Measurements from ENCODE around the gene MPP1. TPM values are rescaled to one million over a fixed set of nuclear protein-coding genes. Genes with fewer than 3 reads are reported as not detected.

Gene MPP1
- total and polyA plus RNA-seq, 7 donors = 13.9 to 22.1 (median 16.6) TPM

GRCh38 chrX:154799556-154800348, 5.5 kb downstream of the MPP1 start:
- DNase-seq (no peak), ATAC-seq (no peak)
- H3K4me3 ChIP-seq = no peak overlapping the region
- TF ChIP-seq, protein P1, sequence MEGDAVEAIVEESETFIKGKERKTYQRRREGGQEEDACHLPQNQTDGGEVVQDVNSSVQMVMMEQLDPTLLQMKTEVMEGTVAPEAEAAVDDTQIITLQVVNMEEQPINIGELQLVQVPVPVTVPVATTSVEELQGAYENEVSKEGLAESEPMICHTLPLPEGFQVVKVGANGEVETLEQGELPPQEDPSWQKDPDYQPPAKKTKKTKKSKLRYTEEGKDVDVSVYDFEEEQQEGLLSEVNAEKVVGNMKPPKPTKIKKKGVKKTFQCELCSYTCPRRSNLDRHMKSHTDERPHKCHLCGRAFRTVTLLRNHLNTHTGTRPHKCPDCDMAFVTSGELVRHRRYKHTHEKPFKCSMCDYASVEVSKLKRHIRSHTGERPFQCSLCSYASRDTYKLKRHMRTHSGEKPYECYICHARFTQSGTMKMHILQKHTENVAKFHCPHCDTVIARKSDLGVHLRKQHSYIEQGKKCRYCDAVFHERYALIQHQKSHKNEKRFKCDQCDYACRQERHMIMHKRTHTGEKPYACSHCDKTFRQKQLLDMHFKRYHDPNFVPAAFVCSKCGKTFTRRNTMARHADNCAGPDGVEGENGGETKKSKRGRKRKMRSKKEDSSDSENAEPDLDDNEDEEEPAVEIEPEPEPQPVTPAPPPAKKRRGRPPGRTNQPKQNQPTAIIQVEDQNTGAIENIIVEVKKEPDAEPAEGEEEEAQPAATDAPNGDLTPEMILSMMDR (IDR thresholded peaks at IDR 0.05) = no peak
- H3K4me1 ChIP-seq = peaks cover 11% of the 10 kb centered on the region
- H3K36me3 ChIP-seq (ENCODE audit: insufficient read depth in 1 of 2, low read depth in 1 of 2) = no peaks in the 10 kb centered on the region
- intact Hi-C loops (cut with DNase I) = loop anchor here in 1 of 2 donors (5.0 kb wide), 1 partner anchor 32 kb away; no protein-coding TSS in a partner anchor
- 40 to 55% (median 46%) methylated on average over 9 of the region's 9 CpGs for WGBS, 3 donors
- H3K9me3 ChIP-seq = no peaks in the 10 kb centered on the region
- no peaks in the 10 kb centered on the region for H3K27me3 ChIP-seq (ENCODE audit: insufficient read depth in 3 of 3, low read length in 2 of 3)
- H3K27ac ChIP-seq = no peak overlapping the region

GRCh38 chrX:154797006-154797405, 8.3 kb downstream of the MPP1 start:
- Histone ChIP-seq H3K27ac (no peak overlapping the region), H3K4me1 (peaks cover 5% of the 10 kb centered on the region), H3K4me3 (no peak overlapping the region), H3K36me3 (ENCODE audit: insufficient read depth in 1 of 2, low read depth in 1 of 2) (no peaks in the 10 kb centered on the region), H3K27me3 (ENCODE audit: insufficient read depth in 3 of 3, low read length in 2 of 3) (no peaks in the 10 kb centered on the region), H3K9me3 (no peaks in the 10 kb centered on the region)
- TF ChIP-seq, protein P1 (IDR thresholded peaks at IDR 0.05) = no peak
- intact Hi-C loops (cut with DNase I) = no loop called here
- 65 to 74% (median 72%) methylated on average over 6 of the region's 6 CpGs for WGBS, 3 donors
- ATAC-seq = no peak
- DNase-seq = no peak

DNA sequence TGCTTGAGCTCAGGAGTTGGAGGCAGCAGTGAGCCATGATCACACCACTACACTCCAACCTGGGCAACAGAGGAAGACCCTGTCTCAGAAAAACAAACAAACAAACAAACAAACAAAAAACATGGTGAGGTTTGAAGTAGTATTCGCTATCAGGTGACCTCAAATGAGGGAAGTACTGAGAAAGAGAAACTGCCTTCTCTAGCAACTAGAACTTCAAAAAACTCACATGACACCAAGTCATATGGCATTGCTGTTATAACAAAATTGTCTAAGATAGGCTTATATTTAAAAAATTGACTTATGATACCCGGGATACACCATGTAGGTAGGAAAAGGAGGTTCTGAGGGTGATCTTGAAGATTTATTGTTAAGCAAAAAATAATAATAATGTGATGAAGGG, 10.3 kb downstream of the MPP1 start:
- ATAC-seq = no peak
- intact Hi-C loops (cut with DNase I) = no loop called here
- no peaks in the 10 kb centered on the region for H3K36me3 ChIP-seq (ENCODE audit: insufficient read depth in 1 of 2, low read depth in 1 of 2)
- DNase-seq = no peak
- TF ChIP-seq, protein P1 (IDR thresholded peaks at IDR 0.05) = no peak
- no peak overlapping the region for H3K4me3 ChIP-seq
- H3K9me3 ChIP-seq = no peaks in the 10 kb centered on the region
- no peak overlapping the region for H3K27ac ChIP-seq
- H3K4me1 ChIP-seq = peaks cover 2% of the 10 kb centered on the region
- 69 to 97% (median 89%) methylated on average over 2 of the region's 2 CpGs for WGBS, 3 donors
- no peaks in the 10 kb centered on the region for H3K27me3 ChIP-seq (ENCODE audit: insufficient read depth in 3 of 3, low read length in 2 of 3)

GRCh38 chrX:154793084-154793795, 12.0 kb downstream of the MPP1 start:
- TF ChIP-seq, protein P1 (IDR thresholded peaks at IDR 0.05) = no peak
- Histone ChIP-seq H3K4me3 (no peak overlapping the region), H3K27me3 (ENCODE audit: insufficient read depth in 3 of 3, low read length in 2 of 3) (no peaks in the 10 kb centered on the region), H3K4me1 (no peaks in the 10 kb centered on the region), H3K27ac (no peak overlapping the region), H3K36me3 (ENCODE audit: insufficient read depth in 1 of 2, low read depth in 1 of 2) (no peaks in the 10 kb centered on the region), H3K9me3 (no peaks in the 10 kb centered on the region)
- intact Hi-C loops (cut with DNase I) = no loop called here
- 80 to 93% (median 87%) methylated on average over 7 of the region's 7 CpGs for WGBS, 3 donors
- ATAC-seq (no peak), DNase-seq (no peak)
